ENCODE data around the gene IL12RB2. TPM values are rescaled to one million over a fixed set of nuclear protein-coding genes. Genes with fewer than 3 reads are reported as not detected.

The IL12RB2 gene, protein sequence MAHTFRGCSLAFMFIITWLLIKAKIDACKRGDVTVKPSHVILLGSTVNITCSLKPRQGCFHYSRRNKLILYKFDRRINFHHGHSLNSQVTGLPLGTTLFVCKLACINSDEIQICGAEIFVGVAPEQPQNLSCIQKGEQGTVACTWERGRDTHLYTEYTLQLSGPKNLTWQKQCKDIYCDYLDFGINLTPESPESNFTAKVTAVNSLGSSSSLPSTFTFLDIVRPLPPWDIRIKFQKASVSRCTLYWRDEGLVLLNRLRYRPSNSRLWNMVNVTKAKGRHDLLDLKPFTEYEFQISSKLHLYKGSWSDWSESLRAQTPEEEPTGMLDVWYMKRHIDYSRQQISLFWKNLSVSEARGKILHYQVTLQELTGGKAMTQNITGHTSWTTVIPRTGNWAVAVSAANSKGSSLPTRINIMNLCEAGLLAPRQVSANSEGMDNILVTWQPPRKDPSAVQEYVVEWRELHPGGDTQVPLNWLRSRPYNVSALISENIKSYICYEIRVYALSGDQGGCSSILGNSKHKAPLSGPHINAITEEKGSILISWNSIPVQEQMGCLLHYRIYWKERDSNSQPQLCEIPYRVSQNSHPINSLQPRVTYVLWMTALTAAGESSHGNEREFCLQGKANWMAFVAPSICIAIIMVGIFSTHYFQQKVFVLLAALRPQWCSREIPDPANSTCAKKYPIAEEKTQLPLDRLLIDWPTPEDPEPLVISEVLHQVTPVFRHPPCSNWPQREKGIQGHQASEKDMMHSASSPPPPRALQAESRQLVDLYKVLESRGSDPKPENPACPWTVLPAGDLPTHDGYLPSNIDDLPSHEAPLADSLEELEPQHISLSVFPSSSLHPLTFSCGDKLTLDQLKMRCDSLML
- total RNA-seq = 7.3 TPM

DNA sequence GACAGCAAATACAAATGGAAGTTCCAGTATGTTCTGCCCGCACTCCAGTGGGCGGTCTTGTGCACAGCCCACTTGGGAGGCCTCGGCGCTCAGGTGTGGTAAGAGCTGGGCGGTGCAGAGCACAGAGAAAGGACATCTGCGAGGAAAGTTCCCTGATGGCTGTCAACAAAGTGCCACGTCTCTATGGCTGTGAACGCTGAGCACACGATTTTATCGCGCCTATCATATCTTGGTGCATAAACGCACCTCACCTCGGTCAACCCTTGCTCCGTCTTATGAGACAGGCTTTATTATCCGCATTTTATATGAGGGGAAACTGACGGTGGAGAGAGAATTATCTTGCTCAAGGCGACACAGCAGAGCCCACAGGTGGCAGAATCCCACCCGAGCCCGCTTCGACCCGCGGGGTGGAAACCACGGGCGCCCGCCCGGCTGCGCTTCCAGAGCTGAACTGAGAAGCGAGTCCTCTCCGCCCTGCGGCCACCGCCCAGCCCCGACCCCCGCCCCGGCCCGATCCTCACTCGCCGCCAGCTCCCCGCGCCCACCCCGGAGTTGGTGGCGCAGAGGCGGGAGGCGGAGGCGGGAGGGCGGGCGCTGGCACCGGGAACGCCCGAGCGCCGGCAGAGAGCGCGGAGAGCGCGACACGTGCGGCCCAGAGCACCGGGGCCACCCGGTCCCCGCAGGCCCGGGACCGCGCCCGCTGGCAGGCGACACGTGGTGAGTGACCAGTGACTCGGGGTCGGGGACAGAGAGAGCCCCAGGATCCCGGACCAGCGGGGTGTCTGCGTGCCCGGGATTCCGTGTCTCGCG, at the start of gene IL12RB2:
IL12RB2 (plus strand) TSS at position 623 of the 810 bp plus-strand sequence. CDS start 12,496 bp downstream, outside the sequence.
- peak in 1 of 2 donors; percentile 36 for DNase-seq (ENCODE audit: low spot score in 2 of 2)
- FAIRE-seq = no peak

DNA sequence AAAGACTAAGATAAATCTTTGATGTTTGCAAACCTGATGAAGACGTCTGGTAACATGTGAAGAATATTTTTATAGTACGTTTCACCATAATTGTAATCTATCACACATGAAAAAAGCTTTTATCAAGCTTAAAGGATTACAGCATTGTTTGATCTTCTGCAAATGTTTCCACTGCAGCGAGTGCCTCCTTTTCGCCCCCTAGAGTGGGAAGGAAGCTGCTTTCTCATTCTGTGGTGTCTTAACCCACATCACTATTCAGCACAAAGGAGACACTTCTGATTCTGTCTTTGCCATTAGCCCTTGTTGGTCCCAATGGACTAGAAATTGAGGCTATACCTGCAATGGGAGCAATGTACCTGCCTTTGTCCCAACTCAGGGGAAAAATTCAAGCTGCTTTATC, 46.0 kb upstream of the IL12RB2 start:
- DNase-seq (ENCODE audit: low spot score in 2 of 2) (no peak), FAIRE-seq (no peak)

DNA sequence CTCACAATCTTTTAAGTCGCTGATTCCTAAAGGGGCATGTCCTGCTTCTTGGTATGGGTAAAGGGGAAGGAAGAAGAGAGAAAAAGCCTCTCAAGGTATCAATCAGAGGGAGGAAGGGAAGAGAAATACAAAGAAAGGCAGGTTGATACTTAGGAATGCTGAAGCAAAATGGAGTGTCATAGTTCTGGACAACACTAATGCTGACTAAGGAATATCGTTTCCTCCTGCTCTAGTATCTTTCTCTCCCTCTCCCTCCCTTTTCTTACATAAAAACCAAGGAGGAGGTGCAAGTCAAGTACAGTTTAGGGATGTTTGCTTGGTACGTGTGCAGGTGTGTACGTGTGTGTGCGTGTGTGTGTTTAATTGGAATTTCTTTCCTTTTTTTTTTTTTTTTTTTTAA, 44.9 kb upstream of the IL12RB2 start:
- no peak for FAIRE-seq

DNA sequence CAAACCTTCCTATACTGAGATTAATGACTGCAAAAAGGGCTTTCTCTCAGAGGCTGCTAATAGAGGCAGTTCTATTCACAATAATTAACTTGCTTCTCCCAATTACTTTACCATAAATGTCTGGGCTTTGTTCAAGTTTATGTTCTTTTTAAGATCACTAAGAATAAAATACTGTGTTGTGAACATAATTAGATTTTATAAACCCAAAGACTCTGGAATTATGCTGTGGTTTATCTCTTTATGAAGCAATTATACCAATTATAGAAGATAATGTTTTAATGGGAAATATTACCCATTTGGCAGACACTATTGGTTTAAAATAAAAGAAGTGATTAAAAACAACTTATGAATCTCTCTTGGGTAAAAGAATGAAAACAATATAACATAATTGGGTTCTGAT, 43.5 kb upstream of the IL12RB2 start:
- FAIRE-seq (no peak), DNase-seq (ENCODE audit: low spot score in 2 of 2) (no peak)

More for the DNA sequence above, 44.9 kb upstream of the IL12RB2 start:
- no peak for DNase-seq (ENCODE audit: low spot score in 2 of 2)

DNA sequence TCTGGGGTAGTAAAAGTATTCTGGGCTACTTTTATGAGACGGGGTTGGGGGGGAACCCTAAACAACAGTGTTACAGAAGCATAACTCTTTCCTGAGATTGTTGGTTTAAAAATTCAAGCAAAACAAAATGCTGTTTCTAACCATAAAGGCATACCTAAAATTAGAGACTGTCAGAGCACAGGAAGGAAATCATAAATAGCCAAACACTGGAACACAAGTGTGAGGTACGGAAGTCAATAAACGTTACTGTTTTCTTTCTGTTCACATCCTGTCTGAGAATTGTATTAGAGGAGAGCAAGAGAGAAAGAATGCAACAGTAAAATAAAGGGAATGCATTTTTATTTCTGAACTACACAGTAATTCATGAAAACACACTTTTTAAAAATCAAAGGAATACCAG, 42.8 kb upstream of the IL12RB2 start:
- FAIRE-seq = no peak
- DNase-seq (ENCODE audit: low spot score in 2 of 2) = no peak

DNA sequence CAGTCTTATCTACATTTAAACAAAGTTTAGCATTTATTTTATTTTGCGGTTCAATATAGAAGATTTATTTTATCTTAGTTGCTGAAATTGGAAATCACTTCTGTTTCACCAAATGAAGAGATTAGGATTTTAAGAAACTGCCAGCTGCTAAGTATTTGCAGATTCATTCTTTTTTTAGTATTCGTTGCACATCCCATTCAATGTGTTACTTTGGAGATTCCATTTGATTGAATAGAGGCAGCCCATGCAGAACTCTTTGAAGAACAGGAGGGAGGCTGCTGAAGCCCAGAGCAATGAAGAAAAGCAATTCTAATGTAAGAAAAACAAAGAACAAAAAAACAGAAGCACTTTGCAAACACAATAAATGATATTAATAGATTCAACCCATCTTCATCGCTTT, 38.6 kb upstream of the IL12RB2 start:
- FAIRE-seq (no peak), DNase-seq (ENCODE audit: low spot score in 2 of 2) (no peak)

DNA sequence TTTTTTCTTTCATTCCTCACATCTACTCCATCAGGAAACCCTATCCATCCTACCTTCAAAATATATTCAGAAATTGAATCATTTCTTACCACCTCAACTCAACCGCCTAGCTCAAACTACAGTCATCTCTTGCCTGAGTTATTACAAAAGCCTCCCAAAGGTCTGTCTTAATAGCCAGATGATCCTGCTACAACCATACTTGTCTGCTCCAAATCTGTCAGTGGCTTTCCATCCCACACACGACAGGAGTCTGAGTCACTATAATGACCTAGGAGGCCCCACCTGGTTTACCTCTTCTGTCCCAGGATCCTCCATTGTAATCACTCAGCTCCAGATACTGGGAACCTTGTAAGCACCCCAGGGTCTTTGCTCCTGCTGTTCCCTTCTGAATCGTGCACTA, 37.1 kb upstream of the IL12RB2 start:
- FAIRE-seq (no peak), DNase-seq (ENCODE audit: low spot score in 2 of 2) (no peak)

DNA sequence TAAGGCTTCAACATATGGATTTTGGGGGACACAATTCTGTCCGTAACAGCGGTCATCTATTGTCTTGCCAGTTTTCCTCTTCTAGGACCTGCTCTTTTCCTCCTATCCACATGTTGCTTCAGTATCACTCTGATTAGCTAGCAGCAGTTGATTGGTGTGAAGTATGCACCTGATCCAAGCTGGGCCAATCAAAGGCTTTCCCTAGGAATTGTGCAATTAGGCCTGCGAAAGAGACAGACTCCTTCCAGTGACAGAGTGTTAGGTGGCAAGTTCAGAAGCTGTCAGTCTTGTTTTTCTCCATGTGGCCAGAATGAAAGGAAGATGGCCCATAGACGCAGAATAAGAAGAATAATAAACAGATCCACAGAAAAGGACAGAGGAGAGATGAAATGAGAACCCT, 34.1 kb upstream of the IL12RB2 start:
- FAIRE-seq = no peak

DNA sequence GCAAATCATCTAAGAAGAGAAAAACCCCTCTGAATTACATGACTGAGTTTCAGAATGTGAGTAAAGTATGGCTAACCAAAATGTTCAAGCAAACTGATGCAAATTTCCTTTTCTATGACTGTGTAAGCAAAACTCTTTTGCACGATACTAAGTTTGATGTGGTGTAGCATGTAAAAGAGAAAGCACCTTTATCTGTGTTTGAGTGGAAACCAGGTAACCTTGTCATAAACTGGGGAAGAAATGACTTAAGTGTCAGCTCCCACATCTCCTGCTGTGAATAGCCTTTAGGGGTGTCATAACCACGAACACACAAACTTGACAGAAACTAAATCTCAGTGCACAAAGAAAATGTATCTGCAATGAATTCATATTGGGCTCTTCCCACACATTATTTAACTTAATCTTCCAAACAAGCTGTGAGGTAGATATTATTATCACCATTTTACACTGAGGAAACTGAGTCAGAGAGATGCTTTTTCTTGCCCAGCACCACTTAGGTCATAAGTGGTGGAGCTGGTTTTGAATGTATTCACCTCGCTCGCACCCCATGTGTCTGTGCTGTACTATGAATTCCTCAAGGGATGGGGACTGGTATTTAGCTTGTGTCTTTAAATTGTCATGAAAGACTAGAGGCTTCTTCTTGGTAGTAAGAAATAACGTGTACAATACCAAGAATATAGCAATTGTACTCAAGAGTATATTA, 32.9 kb upstream of the IL12RB2 start:
- DNase-seq (ENCODE audit: low spot score in 2 of 2) (no peak), FAIRE-seq (no peak)

More for the DNA sequence above, 34.1 kb upstream of the IL12RB2 start:
- no peak for DNase-seq (ENCODE audit: low spot score in 2 of 2)

DNA sequence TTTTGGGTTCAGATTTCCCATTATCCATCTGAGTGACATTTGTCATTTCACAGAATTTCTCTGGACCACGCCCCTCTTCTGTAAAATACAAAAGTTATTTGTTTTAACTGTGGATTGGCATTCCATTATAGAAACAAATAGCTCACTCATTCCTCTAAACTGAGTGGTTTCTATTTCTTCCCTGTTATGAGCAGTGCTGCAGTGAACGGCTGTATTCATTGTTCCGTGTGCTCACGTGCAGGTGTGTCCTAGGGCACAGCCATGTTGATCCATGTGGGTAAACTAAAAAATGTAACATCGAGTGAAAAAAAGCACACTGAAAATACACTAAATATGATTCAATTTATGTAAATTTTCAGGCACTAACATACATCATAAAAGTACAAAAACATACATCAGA, 27.0 kb upstream of the IL12RB2 start:
- FAIRE-seq (no peak), DNase-seq (ENCODE audit: low spot score in 2 of 2) (no peak)

DNA sequence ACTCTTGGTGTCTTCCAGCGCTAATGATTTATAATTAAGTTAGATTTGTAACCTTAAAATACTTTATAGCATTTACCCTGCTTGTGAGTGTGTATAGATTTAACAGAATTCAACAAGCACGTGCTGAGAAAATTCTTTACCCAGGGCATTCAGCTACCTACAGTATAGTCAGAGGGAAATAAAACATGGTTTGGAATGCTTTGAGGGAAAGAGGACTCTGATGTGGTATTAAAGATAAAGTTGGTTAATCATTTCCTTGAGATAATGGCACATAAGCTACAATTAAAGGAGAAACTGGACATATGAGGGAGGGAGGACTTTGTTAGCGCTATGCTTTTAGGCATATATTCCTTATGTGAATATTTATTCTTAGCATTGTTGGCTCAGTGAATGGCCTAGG, 26.4 kb upstream of the IL12RB2 start:
- DNase-seq (ENCODE audit: low spot score in 2 of 2) (no peak), FAIRE-seq (no peak)

DNA sequence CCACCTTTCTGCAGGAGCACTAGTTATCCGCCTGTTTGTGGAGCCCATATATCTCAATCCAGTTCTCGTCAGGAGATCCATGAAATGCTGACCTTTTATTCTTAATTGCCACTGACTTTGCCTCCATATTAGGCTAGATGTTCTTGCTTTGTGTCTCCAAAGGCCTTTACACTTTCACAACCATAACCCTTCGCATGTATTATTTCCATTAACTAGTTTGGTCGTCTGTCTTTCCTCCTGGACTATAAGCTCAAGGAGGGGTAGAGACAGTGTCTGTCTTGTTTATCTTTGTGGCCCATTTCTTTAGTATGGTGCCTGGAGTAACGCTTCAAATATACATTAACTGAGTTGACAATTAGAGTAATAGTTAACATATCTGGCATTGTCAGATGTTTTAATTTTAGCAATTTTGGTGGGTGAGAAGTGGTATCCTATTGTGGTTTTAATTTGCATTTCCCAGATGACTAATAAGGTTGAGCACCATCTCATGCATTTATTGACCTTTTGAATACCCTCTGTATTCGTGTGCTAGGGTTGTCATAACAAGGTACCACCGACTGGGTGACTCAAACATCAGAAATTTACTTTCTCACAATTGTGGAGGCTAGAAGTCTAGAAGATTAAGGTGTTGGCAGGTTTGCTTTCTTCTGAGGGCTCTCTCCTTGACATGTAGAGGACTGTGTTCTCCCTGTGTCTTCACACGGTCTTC, 21.7 kb upstream of the IL12RB2 start:
- no peak for DNase-seq (ENCODE audit: low spot score in 2 of 2)
- no peak for FAIRE-seq

DNA sequence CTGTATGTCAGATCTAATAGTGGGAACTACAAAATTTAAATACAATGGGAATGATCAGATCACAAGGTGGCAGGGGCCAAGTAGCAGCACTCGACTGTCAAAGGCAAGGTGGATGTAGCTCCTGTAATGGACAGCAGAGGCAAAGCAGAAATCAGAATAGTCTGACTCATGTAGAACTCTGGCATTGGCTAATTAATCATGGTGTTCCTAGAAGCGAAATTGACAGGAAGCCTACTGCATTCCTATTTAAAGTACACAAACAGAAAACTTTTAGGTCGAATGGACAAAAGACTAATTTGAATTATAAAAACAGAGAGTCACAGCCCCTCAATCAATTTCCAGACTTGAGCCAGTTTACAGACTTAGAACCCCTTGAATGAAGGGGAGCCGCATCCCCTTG, 17.4 kb upstream of the IL12RB2 start:
- FAIRE-seq (no peak), DNase-seq (ENCODE audit: low spot score in 2 of 2) (no peak)

DNA sequence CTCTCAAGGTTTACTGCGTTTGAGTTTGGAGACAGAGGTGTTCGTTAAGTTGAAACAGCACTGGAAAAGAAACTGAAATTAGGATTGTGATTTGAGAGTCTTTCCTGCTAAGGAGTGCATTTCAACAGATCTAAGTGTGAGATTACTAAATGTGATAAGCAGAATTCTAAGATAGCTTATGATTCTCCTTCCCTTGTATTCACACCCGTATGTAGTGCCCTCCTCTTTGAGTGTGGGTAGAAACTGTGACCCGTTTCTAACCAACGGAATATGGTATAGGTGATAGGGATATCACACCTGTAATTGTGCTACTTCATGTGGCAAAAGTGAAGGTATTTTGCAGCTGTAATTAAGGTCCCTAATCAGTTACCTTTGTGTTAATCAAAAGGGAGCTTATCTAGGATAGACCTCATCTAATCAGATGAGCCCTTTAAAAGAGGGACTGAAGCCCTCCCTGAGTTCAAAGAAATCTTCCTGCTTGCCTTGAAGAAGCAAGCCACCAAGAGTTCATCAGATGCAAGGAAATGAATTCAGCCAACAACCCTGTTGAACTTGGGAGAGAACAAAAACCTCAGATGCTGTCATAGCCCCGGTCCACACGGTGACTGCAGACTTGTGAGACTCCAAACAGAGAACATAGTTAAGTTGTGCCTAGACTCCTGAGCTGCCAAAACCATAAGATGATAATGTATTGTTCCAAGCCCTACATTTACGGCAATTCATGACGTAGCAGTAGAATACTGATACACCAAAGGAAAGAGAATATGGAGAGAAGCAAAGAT, 12.6 kb upstream of the IL12RB2 start:
- no peak for FAIRE-seq
- DNase-seq (ENCODE audit: low spot score in 2 of 2) = no peak

DNA sequence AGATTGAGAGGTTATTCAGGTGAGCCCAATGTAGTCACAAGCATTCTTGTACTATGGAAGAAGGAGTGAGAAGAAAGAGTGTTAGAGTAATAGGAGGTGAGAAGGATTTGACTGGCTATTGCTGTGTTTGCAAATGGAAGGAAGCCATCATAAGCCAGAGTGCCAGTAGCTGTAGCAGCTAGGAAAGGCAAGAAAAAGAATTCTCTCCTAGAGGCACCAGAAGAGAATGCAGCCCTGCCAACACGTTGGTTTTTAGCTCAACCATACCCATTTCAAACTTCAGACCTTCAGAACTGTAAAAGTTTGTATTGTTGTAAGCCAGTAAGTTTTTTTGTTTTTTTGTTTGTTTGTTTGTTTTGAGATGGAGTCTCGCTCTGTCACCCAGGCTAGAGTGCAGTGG, 8.9 kb upstream of the IL12RB2 start:
- FAIRE-seq = no peak
- no peak for DNase-seq (ENCODE audit: low spot score in 2 of 2)

DNA sequence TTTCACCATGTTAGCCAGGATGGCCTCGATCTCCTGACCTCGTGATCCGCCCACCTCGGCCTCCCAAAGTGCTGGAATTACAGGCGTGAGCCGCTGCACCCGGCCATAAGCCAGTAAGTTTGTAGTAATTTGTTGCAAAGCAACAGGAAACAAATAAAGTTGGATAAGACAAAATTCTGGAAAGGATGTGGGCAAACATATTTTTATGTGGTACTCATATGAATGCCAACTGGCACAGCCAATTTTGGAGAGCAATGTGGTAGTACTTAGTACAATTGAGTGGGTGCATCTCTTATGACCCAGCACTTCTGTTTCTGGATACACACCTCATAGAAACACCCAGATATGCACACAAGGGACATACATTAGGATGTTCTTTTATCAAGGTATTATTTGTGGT, 8.4 kb upstream of the IL12RB2 start:
- DNase-seq (ENCODE audit: low spot score in 2 of 2) (no peak), FAIRE-seq (no peak)

DNA sequence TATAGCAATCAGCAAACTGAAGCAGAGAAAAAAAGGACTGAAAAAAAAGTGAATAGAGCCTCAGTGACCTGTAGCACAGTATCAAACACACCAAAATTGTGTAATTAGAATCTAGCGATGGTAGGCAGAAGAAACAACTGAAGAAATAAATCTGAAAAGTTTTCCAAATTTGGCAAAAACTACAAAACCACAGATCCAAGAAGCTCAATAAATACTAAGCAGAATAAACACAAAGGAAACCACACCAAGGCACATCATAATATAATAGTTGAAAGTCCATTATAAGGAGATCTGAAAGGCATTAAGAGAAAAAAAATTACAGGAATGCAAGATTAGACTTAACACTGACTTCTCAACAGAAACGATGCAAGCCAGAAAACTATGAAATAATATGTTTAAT, 7.1 kb upstream of the IL12RB2 start:
- DNase-seq (ENCODE audit: low spot score in 2 of 2) (no peak), FAIRE-seq (no peak)

DNA sequence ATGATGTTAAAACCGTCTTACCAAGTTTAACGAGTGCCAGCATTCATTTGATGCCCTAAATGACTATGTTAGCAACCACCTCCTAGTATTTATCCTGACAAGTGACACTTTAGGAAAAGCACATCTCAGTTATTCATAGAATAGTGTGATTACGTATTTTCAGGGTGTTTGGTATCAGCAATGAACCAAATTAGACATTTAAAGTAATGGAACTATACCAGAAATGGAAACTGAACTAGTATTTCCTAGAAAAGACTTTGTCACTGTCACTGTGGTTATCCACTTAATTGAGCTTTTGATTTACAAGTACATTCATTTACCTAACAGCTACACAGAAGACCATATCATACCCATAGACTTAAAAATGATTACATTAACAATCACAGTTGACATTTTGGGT, 3.6 kb upstream of the IL12RB2 start:
- no peak for FAIRE-seq
- no peak for DNase-seq (ENCODE audit: low spot score in 2 of 2)

DNA sequence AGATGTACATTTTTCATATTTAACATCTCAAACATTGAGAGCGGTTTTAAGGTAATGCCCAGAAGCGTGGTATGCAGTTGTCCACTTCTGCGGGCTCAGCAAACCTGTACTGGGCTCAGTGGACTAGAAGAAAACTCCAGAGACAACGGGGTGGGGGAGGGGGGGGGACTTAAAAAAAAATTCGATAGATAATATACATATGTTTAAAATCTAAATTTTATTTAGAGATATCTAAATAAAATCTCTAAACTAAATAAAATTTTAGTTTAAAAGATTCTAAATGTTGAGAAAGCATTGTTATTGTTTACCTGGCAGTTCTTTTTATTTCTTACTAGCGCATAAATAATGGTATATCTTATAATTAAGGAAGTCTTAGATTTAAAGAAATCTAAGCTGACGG, 1.1 kb upstream of the IL12RB2 start:
- DNase-seq (ENCODE audit: low spot score in 2 of 2) = no peak
- FAIRE-seq = no peak
